H1 (cell line): ENCODE results near the gene SMC3. TPM values are rescaled to one million over a fixed set of nuclear protein-coding genes. Genes with fewer than 3 reads are reported as not detected.

Source experiments
- BACH1 ChIP-seq: IDR thresholded peaks from 2 replicates; pipeline ENCODE4 v1.6.1; 2012; ENCODE audit warnings: low read length, improper control_type of control experiment
- CEBPB ChIP-seq: IDR thresholded peaks from 2 replicates; pipeline ENCODE4 v1.6.1; 2012; ENCODE audit warnings: low read depth, low read length
- YY1 ChIP-seq: IDR thresholded peaks from 2 replicates; pipeline ENCODE4 v1.6.1; 2011; ENCODE audit warnings: low read depth, mild to moderate bottlenecking, low read length
- ZNF274 ChIP-seq: IDR thresholded peaks from 2 replicates; pipeline ENCODE4 v1.7.0; 2012; ENCODE audit warnings: low read length, borderline replicate concordance; ENCODE audit errors: extremely low read depth
- polyA plus RNA-seq, 7 experiments: library from polyadenylated mRNA; depleted of rRNA in 3 of 7; stranded (reverse) in 5 of 7; unstranded in 2 of 7; fragments of >200 nt in 5 of 7; fragments of 200-250 nt in 2 of 7; gene quantifications; 1 replicate in 5 of 7; 2 replicates in 1 of 7; 4 replicates in 1 of 7; pipeline versions ENCODE4 v1.2.1 to v1.2.3, GENCODE V29; 2011 to 2013; ENCODE audit warnings: missing spikeins in 2 of 7, mixed read lengths in 2 of 7
- total RNA-seq: library from RNA; stranded (reverse); fragmentation: NEBNext Ultra II Directional; extraction: Animal tissue kit (Norgen Biotek cat#: 25700); gene quantifications from 2 replicates; pipeline ENCODE4 v1.2.1, GENCODE V29; 2021

SMC3 gene
- total and polyA plus RNA-seq, 2 of the 8 experiments (the other 6 are each of a cell fraction or from before 2014, with no cell fraction given), result 12.7 to 93.4 TPM

DNA sequence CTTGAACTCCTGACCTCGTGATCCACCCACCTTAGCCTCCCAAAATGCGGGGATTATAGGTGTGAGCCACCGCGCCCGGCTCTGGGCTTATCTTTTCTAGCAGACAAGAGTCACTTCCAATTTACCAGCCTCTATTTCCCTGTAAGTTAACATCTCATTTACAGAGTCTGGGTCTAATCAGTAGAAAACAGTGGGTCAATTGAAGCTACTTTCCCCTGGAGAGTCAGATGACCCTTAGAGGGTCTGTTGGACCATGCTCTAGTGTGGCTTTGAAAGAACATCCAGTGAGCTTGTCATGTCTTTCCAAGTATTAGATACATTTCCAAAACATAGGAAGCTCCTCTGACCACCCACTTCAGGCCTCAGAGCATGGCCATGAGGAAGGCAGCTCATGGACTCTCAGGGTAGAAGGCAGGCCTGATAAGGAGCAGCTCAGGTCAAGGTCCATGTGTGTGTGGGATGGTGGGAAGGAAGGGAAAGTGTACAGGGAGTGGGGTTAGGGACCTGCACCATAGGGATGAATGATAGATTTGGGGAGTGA lies 49.1 kb downstream of the SMC3 start (continued):
- TF ChIP-seq YY1 (no peak), ZNF274 (no peak), BACH1 (no peak), CEBPB (no peak)
- TF ChIP-seq, all 59 proteins: peak for 0
